Stimulated activated CD4-positive, alpha-beta T cell treated with anti-CD3 and anti-CD28 coated beads, Interleukin-4, amount 100 ng/mL, for 24 hours (primary cell): Measurements from ENCODE around the gene HS6ST2.

ENCODE experiments used
- DNase-seq: peaks from one replicate; pipeline ENCODE4 v3.0.0-alpha.2; 2020

HS6ST2 gene

DNA sequence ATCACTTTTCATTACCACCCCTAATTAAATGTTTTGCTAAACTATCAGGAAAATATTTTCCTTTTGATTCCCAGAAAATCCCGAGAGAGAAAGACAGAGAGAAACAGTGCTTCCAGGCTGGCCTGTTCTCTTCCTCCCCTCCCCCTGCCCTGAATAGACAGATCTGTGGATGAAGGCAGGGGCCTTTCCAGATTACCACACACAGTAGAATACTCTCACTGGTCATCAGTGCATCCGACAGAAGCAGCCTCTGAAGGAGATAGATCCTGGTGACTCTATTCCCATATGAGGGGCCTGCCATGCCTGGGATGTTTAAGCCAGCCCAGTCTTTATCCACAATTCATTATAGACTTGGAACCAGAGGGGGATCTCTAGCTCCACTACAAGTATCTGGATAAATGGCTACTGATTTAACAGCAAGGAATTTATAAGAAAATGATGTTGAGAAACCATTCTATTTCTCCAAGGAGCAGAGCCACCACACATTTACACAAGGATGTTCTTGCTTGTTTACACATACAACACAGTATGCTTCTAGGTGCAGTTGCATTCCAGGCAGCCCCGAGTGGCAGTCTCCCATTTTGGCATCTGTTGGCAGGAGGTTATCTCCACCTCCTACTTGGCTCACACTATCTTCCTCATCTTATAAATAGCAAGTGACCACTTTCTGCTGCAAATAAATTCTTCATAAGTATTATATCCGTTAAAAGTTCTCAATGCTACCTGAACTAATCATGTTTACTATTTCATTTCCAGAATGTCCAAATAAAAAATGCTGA lies 115.8 kb downstream of the HS6ST2 start:
- DNase-seq, result no peak

- DNase-seq, result no peak
Observed at GRCh38 chrX:132837967-132838366, 120.5 kb downstream of the HS6ST2 start.

GRCh38 chrX:132837126-132837525 lies 121.3 kb downstream of the HS6ST2 start:
- no peak for DNase-seq

DNA sequence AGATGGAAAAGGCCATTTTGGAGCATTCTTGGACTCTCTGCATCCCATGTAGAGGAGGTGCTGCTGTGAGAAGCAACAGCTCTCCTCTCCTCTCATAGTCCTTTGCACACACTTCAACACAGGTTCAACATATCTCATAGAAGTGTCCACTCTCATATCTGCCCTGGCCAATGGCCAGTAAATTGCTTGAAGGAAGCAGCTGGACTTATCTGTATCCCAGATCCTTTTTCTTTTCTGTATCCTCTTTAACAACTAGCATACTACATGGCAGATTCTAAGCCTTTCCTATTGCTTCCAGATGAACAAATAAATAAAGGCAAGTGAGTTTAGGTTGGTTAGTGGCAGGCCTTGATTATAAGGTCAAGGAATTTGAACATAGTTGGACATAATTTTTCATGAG lies 122.0 kb downstream of the HS6ST2 start:
- DNase-seq, result no peak

DNA sequence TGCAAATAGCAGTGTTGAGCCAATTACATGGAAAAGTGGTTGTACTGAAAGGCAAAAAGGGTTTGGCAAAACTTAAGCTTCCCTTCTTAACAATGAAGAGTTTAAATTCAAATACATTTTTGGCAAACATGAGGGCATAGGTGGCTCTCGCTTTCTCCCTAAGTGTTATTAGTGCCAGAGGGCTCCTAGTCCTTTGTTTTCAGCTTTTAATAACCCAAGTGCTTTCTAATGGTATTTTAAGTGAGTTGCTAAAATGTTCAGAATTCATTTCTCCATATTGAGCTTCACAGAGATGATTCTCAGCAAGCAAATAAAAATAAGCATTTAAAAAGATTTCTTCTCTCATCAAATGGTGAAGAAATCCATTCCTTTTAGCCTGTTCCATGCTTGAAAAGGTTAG lies 123.7 kb downstream of the HS6ST2 start:
- DNase-seq, result no peak

- no peak for DNase-seq
Observed at GRCh38 chrX:132834109-132834508, 124.3 kb downstream of the HS6ST2 start.

DNA sequence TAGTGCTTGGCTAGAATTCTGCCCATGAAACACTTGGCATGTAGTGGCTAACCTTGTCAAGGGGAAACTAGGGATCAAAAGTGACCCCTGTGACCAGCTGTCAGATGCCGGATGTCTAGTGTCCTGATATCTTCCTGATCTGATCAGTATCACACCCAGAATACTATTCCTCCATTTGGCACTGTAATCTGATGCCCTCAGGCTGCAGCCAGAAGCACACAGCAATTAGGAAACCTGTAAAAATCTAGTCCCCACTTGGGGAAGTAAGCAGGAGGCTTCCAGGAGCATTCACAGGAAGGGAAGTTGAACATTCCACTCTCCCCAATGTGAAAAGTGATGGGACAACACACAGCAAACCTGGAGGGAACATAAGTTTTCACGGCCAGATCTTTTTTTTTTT lies 125.1 kb downstream of the HS6ST2 start:
- no peak for DNase-seq

- DNase-seq, result no peak
Observed at GRCh38 chrX:132831336-132831973, 127.0 kb downstream of the HS6ST2 start.

- no peak for DNase-seq
Observed at GRCh38 chrX:132822634-132823012, 135.8 kb downstream of the HS6ST2 start.

DNA sequence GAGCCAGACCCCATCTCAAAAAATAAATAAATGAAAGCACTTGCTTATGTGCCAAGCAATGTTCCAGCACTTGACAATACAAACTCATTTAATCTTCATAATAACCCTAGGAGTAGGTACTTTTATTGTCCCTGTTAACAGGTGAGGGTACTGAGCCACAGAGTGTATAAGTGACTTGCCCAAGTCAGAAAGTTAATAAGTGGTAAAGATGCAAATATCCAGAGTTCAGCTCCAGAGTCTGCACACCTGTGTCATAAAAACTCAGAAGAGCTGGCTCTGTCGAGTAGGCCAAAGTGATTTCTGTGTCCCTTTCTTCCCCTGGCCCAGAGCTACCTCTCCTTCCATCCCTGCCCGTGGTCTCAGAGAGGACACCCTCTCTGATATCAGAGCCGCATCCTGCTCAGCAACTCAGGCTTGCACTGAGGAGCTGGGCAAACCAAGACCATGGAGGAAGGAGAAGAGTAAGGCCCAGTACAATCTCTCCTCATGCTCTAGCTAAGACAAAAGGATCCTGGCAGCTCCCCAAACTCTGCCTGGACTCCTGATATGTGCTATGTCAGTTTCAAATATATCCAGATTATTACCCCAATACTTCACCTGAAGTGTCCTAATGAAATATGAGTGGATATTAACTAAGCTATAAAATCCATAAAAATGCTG lies 136.3 kb downstream of the HS6ST2 start:
- DNase-seq, result no peak

DNA sequence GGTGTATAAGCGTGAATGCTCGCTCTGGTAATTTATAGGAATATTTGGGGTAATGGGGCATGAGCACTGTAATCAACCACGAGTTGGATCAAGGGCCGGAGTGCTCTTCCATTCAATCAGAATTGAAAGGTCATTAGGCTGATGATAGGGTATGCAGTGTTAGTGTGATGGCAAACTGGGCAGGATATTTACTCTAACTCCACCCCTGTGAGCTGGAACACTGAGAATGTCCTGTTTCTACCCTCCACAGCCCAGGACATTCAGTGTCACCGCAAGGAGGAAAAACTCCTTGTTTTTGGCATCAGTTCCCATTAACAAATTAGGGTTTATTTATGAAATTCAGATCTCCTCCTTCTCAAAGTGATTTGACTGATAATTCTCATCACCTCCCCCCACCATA lies 137.8 kb downstream of the HS6ST2 start:
- no peak for DNase-seq

GRCh38 chrX:132819711-132820264 lies 138.6 kb downstream of the HS6ST2 start:
- DNase-seq, result no peak

GRCh38 chrX:132818638-132819037 lies 139.8 kb downstream of the HS6ST2 start:
- DNase-seq, result no peak

GRCh38 chrX:132815643-132816042 lies 142.8 kb downstream of the HS6ST2 start:
- no peak for DNase-seq

GRCh38 chrX:132810964-132811712 lies 147.3 kb downstream of the HS6ST2 start:
- DNase-seq, result no peak

- DNase-seq, result no peak
Observed at GRCh38 chrX:132810488-132810887, 147.9 kb downstream of the HS6ST2 start.

- DNase-seq, result no peak
Observed at GRCh38 chrX:132809581-132809980, 148.8 kb downstream of the HS6ST2 start.

- DNase-seq, result no peak
Observed at GRCh38 chrX:132807411-132808030, 150.9 kb downstream of the HS6ST2 start.

DNA sequence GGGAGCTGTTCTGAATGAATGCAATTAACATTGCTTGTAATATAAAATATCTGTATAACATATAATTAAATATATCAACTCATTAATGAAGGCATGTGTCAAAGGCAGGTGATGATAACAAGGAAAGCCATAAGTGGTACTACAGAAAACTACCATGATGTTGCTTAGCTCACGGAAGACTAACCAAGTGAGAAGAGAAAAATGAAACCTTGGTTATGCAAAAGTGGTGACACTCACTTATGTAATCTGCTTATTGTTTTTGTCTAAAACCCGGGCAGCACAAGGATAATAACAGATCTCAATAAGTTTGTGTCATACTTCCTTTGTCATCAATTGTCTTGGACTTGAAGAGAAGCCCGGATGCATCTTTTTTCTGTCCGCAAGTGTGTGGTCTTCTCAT lies 156.4 kb downstream of the HS6ST2 start:
- no peak for DNase-seq

- no peak for DNase-seq
Observed at GRCh38 chrX:132795181-132795580, 163.2 kb downstream of the HS6ST2 start.

DNA sequence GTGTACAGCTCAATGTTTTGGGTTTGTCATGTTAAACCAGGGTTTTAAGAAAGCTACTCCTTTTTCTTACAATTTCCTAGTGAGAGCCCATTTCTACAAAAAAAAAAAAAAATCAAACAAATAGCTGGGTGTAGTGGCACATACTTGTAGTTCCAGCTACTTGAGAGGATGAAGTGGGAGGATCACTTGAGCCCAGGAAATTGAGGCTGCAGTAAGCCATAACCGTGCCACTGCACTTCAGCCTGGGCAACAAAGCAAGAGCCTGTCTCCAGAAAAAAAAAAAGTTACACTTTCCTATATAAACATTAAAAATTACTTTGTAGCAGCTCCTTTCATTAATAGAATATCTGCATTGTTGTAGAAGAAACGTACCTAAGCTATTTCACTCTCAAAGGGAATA lies 166.7 kb downstream of the HS6ST2 start:
- DNase-seq, result no peak

DNA sequence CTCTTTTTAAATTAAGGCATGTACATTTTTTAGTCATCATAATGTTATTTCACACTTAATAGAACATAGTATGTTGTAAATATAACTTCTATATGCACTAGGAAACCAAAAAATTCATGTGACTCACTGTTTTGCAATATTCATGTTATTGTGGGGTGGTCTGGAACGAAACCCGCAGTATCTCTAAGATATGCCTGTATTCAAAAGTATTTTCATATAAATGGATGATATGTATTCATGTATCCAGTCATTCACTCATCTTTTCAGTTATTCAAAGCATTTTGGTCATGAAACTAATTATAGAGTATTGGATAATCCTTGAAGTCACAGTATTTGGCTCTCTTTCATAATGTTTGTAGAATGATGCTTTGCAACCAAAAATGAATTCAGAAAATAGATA lies 168.1 kb downstream of the HS6ST2 start:
- DNase-seq, result no peak

DNA sequence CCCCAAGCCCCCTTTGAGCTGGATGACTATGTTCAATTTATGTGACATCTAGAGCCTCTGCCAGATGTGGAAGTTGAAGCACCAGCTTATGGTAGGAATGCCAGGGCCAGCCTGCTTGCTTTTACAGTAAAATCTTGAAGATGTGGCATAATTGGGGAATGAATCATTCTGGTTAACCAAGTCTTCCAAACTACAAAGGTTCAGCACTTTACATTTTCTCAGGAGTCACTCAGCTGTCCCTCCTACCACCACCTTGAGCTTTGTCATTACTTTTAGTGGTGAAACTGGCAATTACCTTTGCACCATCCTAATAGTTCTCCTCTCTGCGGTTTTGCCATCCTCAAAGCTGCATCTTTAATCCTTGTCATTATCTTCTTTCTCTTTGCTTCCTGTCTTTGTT lies 172.2 kb downstream of the HS6ST2 start:
- DNase-seq, result no peak
